ENCODE data around the gene POLR1G. TPM values are rescaled to one million over a fixed set of nuclear protein-coding genes. Genes with fewer than 3 reads are reported as not detected.
"Not testable (repeated sequence)": the region's sequence is repeated elsewhere in the genome, so short reads cannot be mapped to it uniquely, and the experiment has no call there.

Gene POLR1G
- total RNA-seq, 2 experiments from 2014 or later = 10.8 to 16.3 TPM

DNA sequence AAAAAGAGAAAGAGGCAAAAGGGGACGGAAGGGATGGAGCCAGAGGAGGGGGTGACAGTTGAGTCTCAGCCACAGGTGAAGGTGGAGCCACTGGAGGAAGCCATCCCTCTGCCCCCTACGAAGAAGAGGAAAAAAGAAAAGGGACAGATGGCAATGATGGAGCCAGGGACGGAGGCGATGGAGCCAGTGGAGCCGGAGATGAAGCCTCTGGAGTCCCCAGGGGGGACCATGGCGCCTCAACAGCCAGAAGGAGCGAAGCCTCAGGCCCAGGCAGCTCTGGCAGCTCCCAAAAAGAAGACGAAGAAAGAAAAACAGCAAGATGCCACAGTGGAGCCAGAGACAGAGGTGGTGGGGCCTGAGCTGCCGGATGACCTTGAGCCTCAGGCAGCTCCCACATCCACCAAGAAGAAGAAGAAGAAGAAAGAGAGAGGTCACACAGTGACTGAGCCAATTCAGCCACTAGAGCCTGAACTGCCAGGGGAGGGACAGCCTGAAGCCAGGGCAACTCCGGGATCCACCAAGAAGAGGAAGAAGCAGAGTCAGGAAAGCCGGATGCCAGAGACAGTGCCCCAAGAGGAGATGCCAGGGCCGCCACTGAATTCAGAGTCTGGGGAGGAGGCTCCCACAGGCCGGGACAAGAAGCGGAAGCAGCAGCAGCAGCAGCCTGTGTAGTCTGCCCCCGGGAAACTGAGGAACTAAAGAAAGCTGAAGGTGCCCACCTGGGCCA, 2.5 kb downstream of the POLR1G start:
- TSS peak; percentile 75 for BruUV-seq (replicated peaks)
- Histone ChIP-seq H4K20me1 (ENCODE audit: insufficient read depth, low read length) (no peaks in the 10 kb centered on the region), H3K9me2 (ENCODE audit: insufficient read depth, low read length) (no peaks in the 10 kb centered on the region), H3K36me3 (ENCODE audit: insufficient read depth, low read length) (peaks cover 39% of the 10 kb centered on the region), H2AFZ (ENCODE audit: low read length) (no peak overlapping the region), H3K4me3 (ENCODE audit: low read depth, low read length, poor library complexity, severe bottlenecking) (no peak overlapping the region), H3K4me2 (ENCODE audit: low read length) (peak overlapping the region; percentile 46; the same call in 1 of the 2 replicates), H3K27ac (ENCODE audit: low read depth, low read length, poor library complexity, severe bottlenecking) (peak overlapping the region; percentile 17), H3K9me3 (ENCODE audit: low read length) (no peaks in the 10 kb centered on the region), H3K4me1 (ENCODE audit: insufficient read depth, low read length, poor library complexity, severe bottlenecking) (peaks cover 29% of the 10 kb centered on the region), H3K79me2 (ENCODE audit: insufficient read depth, low read depth, low read length) (peaks cover 10% of the 10 kb centered on the region)
- CTCF ChIA-PET (ENCODE audit: unreplicated experiment) = interaction anchor here (0.6 kb wide), 1 partner anchor 11 kb away, joined by 3 read pairs; no protein-coding TSS in a partner anchor
- TF ChIP-seq, protein P1, sequence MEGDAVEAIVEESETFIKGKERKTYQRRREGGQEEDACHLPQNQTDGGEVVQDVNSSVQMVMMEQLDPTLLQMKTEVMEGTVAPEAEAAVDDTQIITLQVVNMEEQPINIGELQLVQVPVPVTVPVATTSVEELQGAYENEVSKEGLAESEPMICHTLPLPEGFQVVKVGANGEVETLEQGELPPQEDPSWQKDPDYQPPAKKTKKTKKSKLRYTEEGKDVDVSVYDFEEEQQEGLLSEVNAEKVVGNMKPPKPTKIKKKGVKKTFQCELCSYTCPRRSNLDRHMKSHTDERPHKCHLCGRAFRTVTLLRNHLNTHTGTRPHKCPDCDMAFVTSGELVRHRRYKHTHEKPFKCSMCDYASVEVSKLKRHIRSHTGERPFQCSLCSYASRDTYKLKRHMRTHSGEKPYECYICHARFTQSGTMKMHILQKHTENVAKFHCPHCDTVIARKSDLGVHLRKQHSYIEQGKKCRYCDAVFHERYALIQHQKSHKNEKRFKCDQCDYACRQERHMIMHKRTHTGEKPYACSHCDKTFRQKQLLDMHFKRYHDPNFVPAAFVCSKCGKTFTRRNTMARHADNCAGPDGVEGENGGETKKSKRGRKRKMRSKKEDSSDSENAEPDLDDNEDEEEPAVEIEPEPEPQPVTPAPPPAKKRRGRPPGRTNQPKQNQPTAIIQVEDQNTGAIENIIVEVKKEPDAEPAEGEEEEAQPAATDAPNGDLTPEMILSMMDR (conservative IDR thresholded peaks at IDR 0.05; ENCODE audit: low read length) = no peak
- no peak for TF ChIP-seq EZH2phosphoT487 (IDR thresholded peaks at IDR 0.05; ENCODE audit: borderline replicate concordance, low read depth, low read length)
- intact Hi-C loops (cut with micrococcal nuclease; ENCODE audit: unreplicated experiment) = loop anchor here (5.0 kb wide), 1 partner anchor 407 kb away; the partner anchor contains the start of gene RELB
- POLR2A ChIA-PET = no interaction called here
- no peak for DNase-seq (ENCODE audit: low spot score)

DNA sequence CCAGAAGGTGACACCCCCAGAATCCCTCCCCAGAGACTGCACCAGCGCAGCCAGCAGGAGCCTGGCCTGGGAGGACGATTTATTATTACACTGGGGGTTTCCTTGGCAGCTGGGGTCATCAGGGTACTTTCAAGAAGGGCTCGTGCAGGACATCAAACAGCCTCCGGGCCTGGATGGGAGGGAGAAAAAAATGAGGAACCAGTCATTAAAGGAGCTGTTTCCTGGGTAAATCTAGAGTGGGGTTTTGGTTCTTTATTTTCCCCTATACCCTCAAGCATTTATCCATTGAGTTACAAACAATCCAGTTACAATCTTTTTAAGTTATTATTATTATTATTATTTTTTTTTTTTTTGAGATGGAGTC, 3.1 kb downstream of the POLR1G start:
- Histone ChIP-seq H3K4me1 (ENCODE audit: insufficient read depth, low read length, poor library complexity, severe bottlenecking) (peaks cover 23% of the 10 kb centered on the region), H3K4me3 (ENCODE audit: low read depth, low read length, poor library complexity, severe bottlenecking) (no peak overlapping the region), H3K9me2 (ENCODE audit: insufficient read depth, low read length) (no peaks in the 10 kb centered on the region), H3K4me2 (ENCODE audit: low read length) (peak overlapping the region; percentile 46; the same call in 1 of the 2 replicates), H4K20me1 (ENCODE audit: insufficient read depth, low read length) (no peaks in the 10 kb centered on the region), H3K79me2 (ENCODE audit: insufficient read depth, low read depth, low read length) (peaks cover 10% of the 10 kb centered on the region), H2AFZ (ENCODE audit: low read length) (no peak overlapping the region), H3K27ac (ENCODE audit: low read depth, low read length, poor library complexity, severe bottlenecking) (peak overlapping the region; percentile 17), H3K36me3 (ENCODE audit: insufficient read depth, low read length) (peaks cover 45% of the 10 kb centered on the region), H3K9me3 (ENCODE audit: low read length) (no peaks in the 10 kb centered on the region)
- DNase-seq (ENCODE audit: low spot score) = peak; percentile 25
- TF ChIP-seq, protein P1 (conservative IDR thresholded peaks at IDR 0.05; ENCODE audit: low read length) = no peak
- no peak for TF ChIP-seq EZH2phosphoT487 (IDR thresholded peaks at IDR 0.05; ENCODE audit: borderline replicate concordance, low read depth, low read length)
- intact Hi-C loops (cut with micrococcal nuclease; ENCODE audit: unreplicated experiment) = loop anchor here (5.0 kb wide), 1 partner anchor 407 kb away; the partner anchor contains the start of gene RELB
- BruUV-seq (replicated peaks) = no TSS peak
- CTCF ChIA-PET (ENCODE audit: unreplicated experiment) = interaction anchor here (0.6 kb wide), 1 partner anchor 11 kb away, joined by 3 read pairs; no protein-coding TSS in a partner anchor
- POLR2A ChIA-PET = no interaction called here

DNA sequence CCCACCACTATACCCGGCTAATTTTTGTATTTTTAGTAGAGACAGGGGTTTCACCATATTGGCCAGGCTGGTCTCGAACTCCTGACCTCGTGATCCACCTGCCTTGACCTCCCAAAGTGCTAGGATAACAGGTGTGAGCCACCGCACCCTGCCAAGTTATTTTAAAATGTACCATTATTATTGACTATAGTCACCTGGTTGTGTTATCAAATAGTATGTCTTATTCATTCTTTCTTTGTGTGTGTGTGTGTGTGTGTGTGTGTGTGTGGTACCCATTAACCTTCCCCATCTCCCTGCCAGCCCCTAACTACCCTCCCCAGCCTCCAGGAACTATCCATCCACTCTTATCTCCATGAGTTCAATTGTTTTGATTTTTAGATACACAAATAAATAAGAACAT, 3.9 kb downstream of the POLR1G start:
- Histone ChIP-seq H3K4me1 (ENCODE audit: insufficient read depth, low read length, poor library complexity, severe bottlenecking) (peaks cover 16% of the 10 kb centered on the region), H3K36me3 (ENCODE audit: insufficient read depth, low read length) (peaks cover 49% of the 10 kb centered on the region), H3K79me2 (ENCODE audit: insufficient read depth, low read depth, low read length) (peaks cover 10% of the 10 kb centered on the region)
- BruUV-seq (replicated peaks); H4K20me1 ChIP-seq (ENCODE audit: insufficient read depth, low read length); intact Hi-C loops (cut with micrococcal nuclease; ENCODE audit: unreplicated experiment); H3K4me2 ChIP-seq (ENCODE audit: low read length); H3K9me3 ChIP-seq (ENCODE audit: low read length); H3K9me2 ChIP-seq (ENCODE audit: insufficient read depth, low read length); H3K4me3 ChIP-seq (ENCODE audit: low read depth, low read length, poor library complexity, severe bottlenecking); DNase-seq (ENCODE audit: low spot score); CTCF ChIA-PET (ENCODE audit: unreplicated experiment); H3K27ac ChIP-seq (ENCODE audit: low read depth, low read length, poor library complexity, severe bottlenecking); H2AFZ ChIP-seq (ENCODE audit: low read length); POLR2A ChIA-PET: not testable (repeated sequence)

Measured in OCI-LY7 (cell line).